WI38 (cell line): ENCODE results near the gene VTA1.

Experiments
- H3K4me3 ChIP-seq: 2 replicates; pipeline ENCODE4 v1.5.1; 2011; ENCODE audit warnings: low read depth, mild to moderate bottlenecking, control low read depth, low read length
- TF ChIP-seq, protein P1 (sequence below): IDR thresholded peaks from 2 replicates; pipeline ENCODE4 v1.5.1; 2012; ENCODE audit warnings: low read depth, mild to moderate bottlenecking, control low read depth, low read length

The VTA1 gene

DNA sequence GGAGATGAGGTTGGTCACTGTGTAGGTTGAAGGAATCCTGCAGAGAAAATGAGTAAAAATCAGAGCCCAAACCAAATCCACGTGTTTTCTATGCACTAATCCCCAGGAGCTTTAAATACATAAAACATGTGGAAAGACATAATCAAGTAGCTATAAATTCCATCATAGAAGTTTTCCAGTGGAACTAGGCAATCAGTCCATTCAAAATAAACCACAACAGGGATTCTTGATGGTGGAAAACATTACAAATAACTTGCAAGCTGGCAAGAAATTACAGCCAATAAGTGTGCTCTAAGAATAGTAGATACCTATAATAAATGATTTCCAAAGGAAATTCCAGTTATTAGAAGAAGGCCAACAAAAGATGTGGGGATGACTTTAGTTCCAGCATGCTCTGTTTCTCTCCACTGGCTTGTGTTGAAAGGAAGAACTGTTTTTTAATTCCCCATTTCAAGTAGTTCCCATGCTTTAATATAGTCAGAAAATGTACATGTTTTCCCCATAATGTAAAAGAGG, 104.9 kb downstream of the VTA1 start:
- no peak overlapping the region for H3K4me3 ChIP-seq
- TF ChIP-seq, protein P1, sequence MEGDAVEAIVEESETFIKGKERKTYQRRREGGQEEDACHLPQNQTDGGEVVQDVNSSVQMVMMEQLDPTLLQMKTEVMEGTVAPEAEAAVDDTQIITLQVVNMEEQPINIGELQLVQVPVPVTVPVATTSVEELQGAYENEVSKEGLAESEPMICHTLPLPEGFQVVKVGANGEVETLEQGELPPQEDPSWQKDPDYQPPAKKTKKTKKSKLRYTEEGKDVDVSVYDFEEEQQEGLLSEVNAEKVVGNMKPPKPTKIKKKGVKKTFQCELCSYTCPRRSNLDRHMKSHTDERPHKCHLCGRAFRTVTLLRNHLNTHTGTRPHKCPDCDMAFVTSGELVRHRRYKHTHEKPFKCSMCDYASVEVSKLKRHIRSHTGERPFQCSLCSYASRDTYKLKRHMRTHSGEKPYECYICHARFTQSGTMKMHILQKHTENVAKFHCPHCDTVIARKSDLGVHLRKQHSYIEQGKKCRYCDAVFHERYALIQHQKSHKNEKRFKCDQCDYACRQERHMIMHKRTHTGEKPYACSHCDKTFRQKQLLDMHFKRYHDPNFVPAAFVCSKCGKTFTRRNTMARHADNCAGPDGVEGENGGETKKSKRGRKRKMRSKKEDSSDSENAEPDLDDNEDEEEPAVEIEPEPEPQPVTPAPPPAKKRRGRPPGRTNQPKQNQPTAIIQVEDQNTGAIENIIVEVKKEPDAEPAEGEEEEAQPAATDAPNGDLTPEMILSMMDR: no peak

DNA sequence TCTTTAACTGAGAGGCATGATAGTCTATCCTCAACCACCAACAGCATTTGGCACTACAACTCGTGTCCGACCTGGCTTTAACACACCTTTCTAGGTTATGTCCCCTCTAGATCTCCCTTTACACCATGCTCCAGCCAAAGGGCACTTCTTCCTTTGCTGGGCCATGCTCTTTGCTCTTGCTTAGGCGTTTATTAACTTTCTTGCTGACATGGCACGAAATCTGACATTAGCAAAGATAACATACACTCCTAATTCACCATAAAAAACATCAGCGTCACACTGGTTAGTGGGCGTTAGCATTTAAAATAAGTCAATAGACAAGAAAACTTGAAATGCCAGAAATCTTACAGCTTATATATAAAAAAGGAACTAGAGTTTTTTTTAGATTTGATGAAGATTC, 107.5 kb downstream of the VTA1 start:
- TF ChIP-seq, protein P1: no peak
- no peak overlapping the region for H3K4me3 ChIP-seq

DNA sequence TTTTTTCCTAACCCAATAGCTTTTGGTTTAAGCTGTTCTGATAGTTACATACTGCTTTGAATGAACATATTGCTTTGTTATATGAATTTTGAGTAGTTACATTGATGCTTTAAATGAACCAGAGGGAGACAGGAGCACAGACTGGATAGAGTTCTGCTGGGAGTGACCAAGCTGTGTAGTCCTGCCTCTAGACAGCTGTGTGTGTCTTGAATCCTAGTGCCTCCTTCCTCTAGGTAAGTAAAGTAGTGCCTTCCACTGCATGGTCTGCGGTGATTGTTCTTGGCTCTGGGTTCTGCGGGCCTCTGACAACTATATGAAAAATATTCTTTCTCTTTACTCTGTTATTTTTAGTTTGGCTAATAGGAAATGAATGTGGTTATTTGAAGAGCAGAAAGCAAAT, 108.7 kb downstream of the VTA1 start:
- TF ChIP-seq, protein P1: no peak

DNA sequence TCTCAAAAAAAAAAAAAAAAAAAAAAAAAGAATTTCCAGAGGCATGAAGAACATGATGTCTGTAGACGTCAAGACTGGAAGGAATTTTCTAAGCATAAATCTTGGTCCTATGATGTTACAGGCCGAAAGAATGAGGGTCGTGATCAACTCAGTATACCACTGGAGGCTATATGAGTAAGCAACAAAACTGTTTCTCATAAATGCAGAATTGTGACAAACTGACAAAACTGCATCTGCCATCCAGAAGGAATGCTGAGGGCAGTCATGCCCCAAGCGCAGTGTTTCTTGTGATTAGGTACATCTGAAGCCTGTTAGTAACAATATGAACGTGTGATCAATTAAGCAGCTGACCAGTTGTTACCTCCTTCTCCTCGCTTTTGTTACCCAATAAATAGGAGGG, 111.2 kb downstream of the VTA1 start:
- H3K4me3 ChIP-seq: no peak overlapping the region
- TF ChIP-seq, protein P1: no peak

More for the DNA sequence above, 108.7 kb downstream of the VTA1 start:
- no peak overlapping the region for H3K4me3 ChIP-seq

DNA sequence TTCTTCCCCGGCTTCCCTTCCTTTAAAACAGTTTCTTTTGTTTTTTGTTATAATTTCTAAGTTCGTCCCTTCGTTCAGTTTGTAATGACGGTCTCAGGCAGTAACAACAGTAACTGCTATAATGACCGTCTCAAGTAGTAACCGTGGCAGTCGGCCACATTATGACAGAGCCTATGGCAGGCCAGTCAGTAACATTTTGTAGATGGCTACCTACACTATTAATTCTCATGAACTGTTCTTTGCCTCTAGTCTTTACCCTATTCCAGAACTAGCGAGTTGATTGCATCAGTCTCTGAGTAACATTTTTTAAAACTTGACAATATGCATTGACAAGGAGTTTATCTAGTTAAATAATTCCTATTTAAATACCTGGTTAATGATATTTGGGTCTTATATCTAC, 111.7 kb downstream of the VTA1 start:
- no peak overlapping the region for H3K4me3 ChIP-seq
- TF ChIP-seq, protein P1: no peak

DNA sequence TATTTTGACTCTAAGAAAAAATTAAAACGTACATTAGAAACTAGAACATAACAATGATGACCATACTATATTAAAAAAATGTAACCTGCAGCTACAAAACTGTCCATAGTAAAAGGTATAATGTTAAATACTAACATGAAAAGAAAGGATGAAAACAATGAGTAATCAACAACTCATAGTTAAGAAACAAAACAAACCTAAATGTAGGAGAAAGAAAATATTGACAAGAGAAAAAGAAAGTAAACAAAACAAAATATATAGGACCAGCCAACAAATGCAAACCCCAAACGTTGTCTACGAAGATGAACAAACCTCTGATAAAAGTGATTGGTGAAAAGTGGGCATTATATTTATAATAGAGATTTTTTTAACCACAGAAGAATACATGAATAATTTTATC, 113.7 kb downstream of the VTA1 start:
- TF ChIP-seq, protein P1: no peak
- no peak overlapping the region for H3K4me3 ChIP-seq

DNA sequence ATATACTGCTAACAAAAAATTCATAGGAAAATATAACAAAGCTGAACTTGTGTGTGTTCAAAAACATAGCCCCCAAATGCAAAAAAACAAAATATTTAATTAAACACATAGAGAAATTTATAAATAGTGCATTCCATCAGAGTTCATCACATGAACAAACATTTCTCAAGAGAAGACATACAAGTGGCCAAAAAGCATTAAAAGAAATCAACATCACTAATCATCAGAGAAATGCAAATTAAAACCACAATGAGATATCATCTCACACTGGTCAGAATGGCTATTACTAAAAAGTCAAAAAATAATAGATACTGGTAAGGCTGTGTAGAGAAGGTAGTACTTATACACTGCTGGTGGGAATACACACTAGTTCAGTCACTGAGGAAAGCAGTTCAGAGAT, 115.2 kb downstream of the VTA1 start:
- TF ChIP-seq, protein P1: no peak
- H3K4me3 ChIP-seq: no peak overlapping the region
